Motor neuron (in vitro differentiated cells): Measurements from ENCODE around the gene ZNF736. TPM values are rescaled to one million over a fixed set of nuclear protein-coding genes. Genes with fewer than 3 reads are reported as not detected.
A peak's percentile ranks its signal among the peaks of the same experiment; 100 is the strongest.
"Not testable (repeated sequence)": the region's sequence is repeated elsewhere in the genome, so short reads cannot be mapped to it uniquely, and the experiment has no call there.

Experiments used
- ATAC-seq, 8 experiments: fragments of 200-7000 bp; cut with Tn5 transposase; replicated peaks in 6 of 8; 2 replicates each; pipeline ENCODE4 v1.8.0; 2021; ENCODE audit warnings: mild to moderate bottlenecking in 8 of 8, moderate library complexity in 8 of 8
- H3K27ac ChIP-seq, 2 donors: fragments of 250-450 bp; sonication (Bioruptor Pico); 2 replicates each; pipeline ENCODE4 v1.9.0; 2021; ENCODE audit warnings: antibody characterized with exemption in 2 of 2, mild to moderate bottlenecking in 2 of 2, moderate library complexity in 1 of 2
- H3K4me1 ChIP-seq, 2 donors: fragments of 250-450 bp; sonication (Bioruptor Pico); replicated peaks in 1 of 2; 2 replicates each; pipeline ENCODE4 v1.6.1; 2021; ENCODE audit warnings: antibody characterized with exemption in 2 of 2, mild to moderate bottlenecking in 2 of 2, moderate library complexity in 1 of 2
- H3K4me3 ChIP-seq, 5 donors: fragments of 250-450 bp; sonication (Bioruptor Pico); 2 replicates each; pipeline ENCODE4 v1.9.0; 2021; ENCODE audit warnings: antibody characterized with exemption in 5 of 5, mild to moderate bottlenecking in 5 of 5, moderate library complexity in 4 of 5
- WGBS, 10 experiments: fragments of 450-650 bp; shearing (Covaris generic); methylation state at CpG; one replicate each; pipeline ENCODE4 v1.0.0; 2022; 5-methylcytosine and 5-hydroxymethylcytosine counted together
- in situ Hi-C, 9 experiments: fragments of 400-800 bp; cut with MboI; loops; one replicate each; pipeline ENCODE4 v1.15.0; 2021; ENCODE audit warnings: low sequenced_read_pairs in 9 of 9, low pct_unique_long_range_greater_than_20kb in 2 of 9; ENCODE audit not compliant: unreplicated experiment in 9 of 9
- total RNA-seq, 8 experiments: library from RNA; unstranded; fragments of 300-600 nt; gene quantifications; 2 replicates each; pipeline versions ENCODE4 v1.2.3 to v1.2.4, GENCODE V29; 2022

The ZNF736 gene
- total RNA-seq = 10 to 100 TPM in 2 of 8 experiments, 1 to 10 TPM in 3, under 1 TPM in 3; 0.08 to 28.9 (median 1.6) TPM

DNA sequence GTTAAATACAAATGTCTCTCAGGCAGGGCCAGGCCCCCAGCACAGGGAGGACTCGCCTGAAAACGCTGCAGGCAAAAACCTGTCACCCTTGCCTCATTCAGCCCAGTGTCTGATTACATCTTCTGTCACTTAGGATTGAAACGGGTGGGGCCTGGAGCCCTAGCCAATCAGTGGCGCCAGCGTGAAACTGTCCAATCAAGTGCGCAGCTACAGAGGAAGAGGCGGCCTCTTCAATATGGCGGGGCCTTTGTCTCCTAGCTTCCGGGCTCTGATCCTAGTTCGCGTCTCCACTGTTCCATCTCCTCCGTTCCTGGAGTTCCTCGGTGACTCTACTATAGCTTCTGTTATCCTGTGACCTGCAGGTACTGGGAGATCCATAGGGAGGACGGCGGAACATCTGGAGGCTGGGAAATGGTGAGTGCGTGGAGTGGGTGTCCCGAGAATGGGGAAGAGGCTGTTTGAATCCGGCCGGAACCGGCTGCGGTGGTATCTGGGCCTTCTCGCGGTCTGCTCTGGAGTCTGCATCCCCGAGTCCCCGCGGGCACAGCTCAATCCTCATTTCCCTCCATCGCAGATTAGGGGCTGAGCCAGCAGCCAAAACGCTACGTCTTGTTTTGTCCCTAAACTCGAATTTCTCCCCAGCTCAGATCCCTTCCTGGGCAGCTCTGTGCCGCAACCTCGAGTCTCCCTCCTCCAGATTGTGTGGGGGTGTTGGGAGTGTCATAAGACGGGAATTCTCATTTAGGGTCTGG, at the start of gene ZNF736:
TSS of gene ZNF736 (plus strand) at position 222 of the 752 bp plus-strand sequence. CDS start at position 412, 190 bp downstream.
- in situ Hi-C loops = no loop called here
- peak within 1 kb of the TSS in 3 of 5 donors; percentile 53 to 67 (median 62) for H3K4me3 ChIP-seq
- peak in 6 of 8 experiments; percentile 87 to 100 (median 96) for ATAC-seq
- H3K27ac ChIP-seq = peak within 1 kb of the TSS in 1 of 2 donors; percentile 86
- WGBS, 10 experiments = 0 to 60% (median 28%) methylated on average over 1 to 14 of the region's 33 CpGs
- no peaks in the 10 kb centered on the region for H3K4me1 ChIP-seq

DNA sequence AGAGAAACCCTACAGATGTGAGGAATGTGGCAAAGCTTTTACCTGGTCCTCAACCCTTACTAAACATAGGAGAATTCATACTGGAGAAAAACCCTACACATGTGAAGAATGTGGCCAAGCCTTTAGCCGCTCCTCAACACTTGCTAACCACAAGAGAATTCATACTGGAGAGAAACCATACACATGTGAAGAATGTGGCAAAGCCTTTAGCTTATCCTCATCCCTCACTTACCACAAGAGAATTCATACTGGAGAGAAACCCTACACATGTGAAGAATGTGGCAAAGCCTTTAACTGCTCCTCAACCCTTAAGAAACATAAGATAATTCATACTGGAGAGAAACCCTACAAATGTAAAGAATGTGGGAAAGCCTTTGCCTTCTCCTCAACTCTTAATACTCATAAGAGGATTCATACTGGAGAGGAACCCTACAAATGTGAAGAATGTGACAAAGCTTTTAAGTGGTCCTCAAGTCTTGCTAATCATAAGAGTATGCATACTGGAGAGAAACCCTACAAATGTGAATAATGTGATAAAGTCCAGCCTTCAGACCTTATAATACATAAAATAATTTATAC, 47.3 kb upstream of the ZNF736 start:
- in situ Hi-C loops = no loop called here
- H3K27ac ChIP-seq = no peak overlapping the region
- WGBS, 10 experiments = 17 to 100% (median 51%) methylated on average over 1 of the region's 1 CpG; no CpG with 5 or more reads in 4 of the 10 experiments
- no peaks in the 10 kb centered on the region for H3K4me1 ChIP-seq
- no peak overlapping the region for H3K4me3 ChIP-seq
- ATAC-seq = no peak

- ATAC-seq = no peak
- 0 to 37% (median 13%) methylated on average over 1 to 2 of the region's 2 CpGs; no CpG with 5 or more reads in 3 of the 10 experiments for WGBS, 10 experiments
- H3K27ac ChIP-seq = no peak overlapping the region
- no peaks in the 10 kb centered on the region for H3K4me1 ChIP-seq
- in situ Hi-C loops = no loop called here
- H3K4me3 ChIP-seq = no peak overlapping the region
Measured at GRCh38 chr7:64277630-64278029, 36.1 kb upstream of the ZNF736 start.

DNA sequence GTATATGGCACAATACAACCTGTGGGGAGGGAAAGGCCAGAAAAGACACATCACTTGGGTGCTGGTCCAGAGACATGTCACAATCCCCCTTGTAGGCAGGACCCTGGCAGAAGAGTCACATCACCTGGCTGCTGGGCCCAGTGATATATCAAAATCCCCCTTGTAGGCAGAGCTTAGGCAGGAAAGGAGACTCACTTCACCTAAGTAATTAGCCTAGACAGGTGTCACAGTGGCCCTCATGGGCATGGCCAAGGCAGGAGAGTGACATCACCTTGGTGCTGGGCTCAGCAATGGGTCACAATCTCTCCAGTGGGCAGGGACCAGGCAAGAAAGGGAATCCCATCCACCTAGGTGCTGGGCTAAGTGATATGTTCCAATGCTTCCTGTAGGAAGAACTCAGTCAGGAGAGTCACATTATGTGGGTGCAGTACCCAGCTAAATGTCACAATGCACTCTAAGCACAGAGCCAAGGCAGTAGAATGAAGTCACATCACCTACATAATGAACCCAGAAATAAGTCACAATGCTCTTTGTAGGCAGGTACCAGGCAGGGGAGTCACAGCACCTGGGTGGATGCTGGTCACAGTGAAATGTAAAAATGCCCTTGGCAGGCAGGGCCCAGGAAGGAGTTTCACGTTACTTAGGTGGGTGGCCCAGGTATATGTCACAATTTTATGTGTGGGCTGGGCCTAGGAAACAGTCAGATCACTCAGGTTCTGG, 18.9 kb upstream of the ZNF736 start:
- H3K27ac ChIP-seq = no peak overlapping the region
- in situ Hi-C loops = no loop called here
- no peaks in the 10 kb centered on the region for H3K4me1 ChIP-seq
- WGBS, 10 experiments = no CpG with 5 or more reads among the region's 1 CpG
- no peak overlapping the region for H3K4me3 ChIP-seq
- ATAC-seq = no peak

DNA sequence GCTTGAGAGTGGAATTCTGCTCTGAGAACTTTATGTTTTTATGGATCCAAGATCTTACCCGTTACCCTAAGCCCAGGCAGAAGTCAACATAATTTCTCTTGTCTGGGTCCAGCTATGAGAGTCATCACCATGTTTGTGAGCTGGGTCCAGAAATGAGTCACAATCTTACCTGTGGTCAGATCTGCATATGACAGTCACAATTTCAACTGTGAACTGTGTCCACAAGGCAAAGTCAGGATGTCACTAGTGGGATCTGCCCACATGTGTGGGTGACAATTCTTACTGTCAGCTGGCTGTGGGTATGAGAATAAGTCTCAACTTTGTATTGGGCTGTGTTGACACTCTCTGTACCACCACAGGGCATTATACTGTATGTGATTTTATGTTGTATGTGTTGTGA, 16.3 kb upstream of the ZNF736 start:
- in situ Hi-C loops, ATAC-seq, H3K4me1 ChIP-seq, H3K4me3 ChIP-seq, H3K27ac ChIP-seq: not testable (repeated sequence)
- WGBS, 10 experiments = 0% methylated on average over 1 of the region's 1 CpG; no CpG with 5 or more reads in 9 of the 10 experiments

GRCh38 chr7:64300641-64301405, 12.9 kb upstream of the ZNF736 start:
- Histone ChIP-seq H3K4me1 (no peaks in the 10 kb centered on the region), H3K27ac (no peak overlapping the region), H3K4me3 (no peak overlapping the region)
- in situ Hi-C loops = no loop called here
- WGBS, 10 experiments = 0 to 58% (median 39%) methylated on average over 1 to 6 of the region's 9 CpGs; no CpG with 5 or more reads in 2 of the 10 experiments
- no peak for ATAC-seq

- Histone ChIP-seq H3K4me3 (peak overlapping the region in 3 of 5 donors; percentile 35 to 47 (median 40)), H3K27ac (no peak overlapping the region), H3K4me1 (no peaks in the 10 kb centered on the region)
- ATAC-seq = peak in 6 of 8 experiments; percentile 58 to 99 (median 94)
- in situ Hi-C loops = no loop called here
- WGBS, 10 experiments = 20 to 81% (median 33%) methylated on average over 1 to 3 of the region's 33 CpGs; no CpG with 5 or more reads in 7 of the 10 experiments
Measured at GRCh38 chr7:64307254-64308015, 6.3 kb upstream of the ZNF736 start.

- Histone ChIP-seq H3K4me3 (peak overlapping the region in 1 of 5 donors; percentile 47), H3K27ac (no peak overlapping the region), H3K4me1 (no peaks in the 10 kb centered on the region)
- no peak for ATAC-seq
- WGBS, 10 experiments = 14 to 70% (median 48%) methylated on average over 1 to 7 of the region's 7 CpGs; no CpG with 5 or more reads in 5 of the 10 experiments
- in situ Hi-C loops = no loop called here
Measured at GRCh38 chr7:64308016-64308270, 5.8 kb upstream of the ZNF736 start.

- no peaks in the 10 kb centered on the region for H3K4me1 ChIP-seq
- no peak for ATAC-seq
- 0 to 93% (median 56%) methylated on average over 1 to 2 of the region's 3 CpGs; no CpG with 5 or more reads in 4 of the 10 experiments for WGBS, 10 experiments
- in situ Hi-C loops = no loop called here
- H3K27ac ChIP-seq = no peak overlapping the region
- no peak overlapping the region for H3K4me3 ChIP-seq
Measured at GRCh38 chr7:64310426-64310825, 3.3 kb upstream of the ZNF736 start.

DNA sequence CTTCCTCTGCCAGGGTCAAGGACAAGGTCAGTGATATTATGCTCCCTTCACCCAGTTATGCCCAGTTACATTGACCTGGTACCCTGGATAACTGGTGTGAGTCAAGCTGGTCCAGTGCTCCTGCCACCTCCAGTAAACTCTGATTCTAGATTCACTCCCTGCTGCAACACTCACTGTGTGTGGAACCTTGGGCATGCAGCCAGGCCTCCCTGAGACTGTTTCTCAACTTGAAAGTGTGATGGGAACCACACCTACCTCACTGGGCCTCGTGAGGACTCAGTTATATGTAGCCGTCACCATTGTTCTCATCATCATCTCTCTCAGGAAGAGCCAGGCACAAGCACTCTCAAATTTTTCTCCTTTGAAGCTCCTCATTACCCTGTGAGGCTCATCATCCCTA, 935 bp upstream of the ZNF736 start:
- H3K4me1 ChIP-seq = no peaks in the 10 kb centered on the region
- 21 to 82% (median 46%) methylated on average over 2 of the region's 2 CpGs; no CpG with 5 or more reads in 7 of the 10 experiments for WGBS, 10 experiments
- no peak overlapping the region for H3K4me3 ChIP-seq
- ATAC-seq = no peak
- in situ Hi-C loops = no loop called here
- no peak overlapping the region for H3K27ac ChIP-seq

DNA sequence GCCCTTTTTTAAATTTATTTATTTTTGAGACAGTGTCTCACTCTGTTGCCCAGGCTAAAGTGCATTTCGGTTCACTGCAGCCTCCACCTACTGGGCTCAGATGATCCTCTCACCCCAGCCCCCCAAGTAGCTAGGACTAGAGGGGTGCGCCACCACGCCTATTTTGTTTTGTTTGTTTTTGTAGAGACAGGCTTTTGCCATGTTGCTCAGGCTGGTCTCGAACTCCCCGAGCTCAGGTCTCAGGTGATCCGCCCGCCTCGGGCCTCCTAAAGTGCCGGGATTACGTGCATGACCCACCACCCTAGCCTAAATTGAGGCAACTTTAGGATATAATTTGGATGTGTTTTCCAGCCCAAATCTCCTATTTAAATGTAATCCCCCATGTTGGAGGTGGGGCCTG, 805 bp downstream of the ZNF736 start:
- H3K4me1 ChIP-seq = no peaks in the 10 kb centered on the region
- no peak overlapping the region for H3K27ac ChIP-seq
- H3K4me3 ChIP-seq = peak overlapping the region in 3 of 5 donors; percentile 53 to 67 (median 62)
- ATAC-seq = no peak
- WGBS, 10 experiments = 0 to 63% (median 28%) methylated on average over 1 to 9 of the region's 10 CpGs; no CpG with 5 or more reads in 2 of the 10 experiments
- in situ Hi-C loops = no loop called here

GRCh38 chr7:64316031-64316742, 2.4 kb downstream of the ZNF736 start:
- H3K4me3 ChIP-seq = not testable (repeated sequence)

More at GRCh38 chr7:64316031-64316742, 2.4 kb downstream of the ZNF736 start:
- ATAC-seq, H3K4me1 ChIP-seq, H3K27ac ChIP-seq, in situ Hi-C loops: not testable (repeated sequence)
- 60 to 75% methylated on average over 1 of the region's 1 CpG; no CpG with 5 or more reads in 8 of the 10 experiments for WGBS, 10 experiments
